NOMO-1 (cell line): Measurements from ENCODE around the gene PCDHA9.
"Not testable (repeated sequence)": the region's sequence is repeated elsewhere in the genome, so short reads cannot be mapped to it uniquely, and the experiment has no call there.

Experiments used
- DNase-seq, 2 experiments: peaks; one replicate each; lab custom pipeline; 2025; ENCODE audit not compliant: unreplicated experiment in 2 of 2; lab: John Stamatoyannopoulos, UW

PCDHA9 gene

DNA sequence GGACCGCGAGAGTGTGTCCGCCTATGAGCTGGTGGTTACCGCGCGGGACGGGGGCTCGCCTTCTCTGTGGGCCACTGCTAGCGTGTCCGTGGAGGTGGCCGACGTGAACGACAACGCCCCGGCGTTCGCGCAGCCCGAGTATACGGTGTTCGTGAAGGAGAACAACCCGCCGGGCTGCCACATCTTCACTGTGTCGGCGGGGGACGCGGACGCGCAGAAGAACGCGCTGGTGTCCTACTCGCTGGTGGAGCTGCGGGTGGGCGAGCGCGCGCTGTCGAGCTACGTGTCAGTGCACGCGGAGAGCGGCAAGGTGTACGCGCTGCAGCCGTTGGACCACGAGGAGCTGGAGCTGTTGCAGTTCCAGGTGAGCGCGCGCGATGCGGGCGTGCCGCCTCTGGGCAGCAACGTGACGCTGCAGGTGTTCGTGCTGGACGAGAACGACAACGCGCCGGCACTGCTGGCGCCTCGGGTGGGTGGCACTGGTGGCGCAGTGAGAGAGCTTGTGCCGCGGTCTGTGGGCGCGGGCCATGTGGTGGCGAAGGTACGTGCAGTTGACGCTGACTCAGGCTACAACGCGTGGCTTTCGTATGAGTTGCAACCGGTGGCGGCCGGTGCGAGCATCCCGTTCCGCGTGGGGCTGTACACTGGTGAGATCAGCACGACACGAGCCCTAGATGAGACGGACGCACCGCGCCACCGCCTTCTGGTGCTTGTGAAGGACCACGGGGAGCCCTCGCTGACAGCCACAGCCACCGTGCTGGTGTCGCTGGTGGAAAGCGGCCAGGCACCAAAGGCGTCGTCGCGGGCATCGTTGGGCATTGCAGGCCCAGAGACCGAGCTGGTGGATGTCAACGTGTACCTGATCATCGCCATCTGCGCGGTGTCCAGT lies 12.3 kb upstream of the PCDHA9 start:
- DNase-seq, result no peak

DNA sequence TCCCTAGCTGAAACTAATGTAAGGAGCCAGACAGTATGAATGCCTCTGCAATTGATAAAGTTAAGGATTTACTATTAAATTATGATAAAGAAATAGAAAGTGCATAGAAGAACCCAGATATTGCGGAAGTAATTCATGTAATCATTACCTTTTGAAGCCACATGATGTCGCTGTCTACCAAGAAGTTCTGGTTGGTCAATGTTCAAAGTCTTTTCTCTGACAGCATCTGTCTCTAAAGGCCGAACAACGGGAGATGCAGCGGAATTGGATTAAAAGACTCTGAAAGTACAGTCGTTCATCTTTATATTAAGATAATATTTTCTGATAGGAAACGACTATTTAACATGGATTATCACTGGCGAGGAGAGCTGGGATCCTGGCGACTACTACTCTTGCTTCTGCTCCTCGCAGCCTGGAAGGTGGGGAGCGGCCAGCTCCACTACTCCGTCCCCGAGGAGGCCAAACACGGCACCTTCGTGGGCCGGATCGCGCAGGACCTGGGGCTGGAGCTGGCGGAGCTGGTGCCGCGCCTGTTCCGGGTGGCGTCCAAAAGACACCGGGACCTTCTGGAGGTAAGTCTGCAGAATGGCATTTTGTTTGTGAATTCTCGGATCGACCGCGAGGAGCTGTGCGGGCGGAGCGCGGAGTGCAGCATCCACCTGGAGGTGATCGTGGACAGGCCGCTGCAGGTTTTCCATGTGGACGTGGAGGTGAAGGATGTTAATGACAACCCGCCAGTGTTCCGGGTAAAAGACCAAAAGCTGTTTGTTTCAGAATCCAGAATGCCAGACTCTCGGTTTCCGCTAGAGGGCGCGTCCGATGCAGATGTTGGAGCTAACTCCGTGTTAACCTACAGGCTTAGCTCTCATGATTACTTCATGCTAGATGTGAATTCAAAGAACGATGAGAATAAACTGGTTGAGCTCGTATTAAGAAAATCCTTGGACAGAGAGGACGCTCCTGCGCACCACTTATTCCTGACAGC lies 6.9 kb upstream of the PCDHA9 start, which contains the start of gene PCDHA8:
PCDHA8 (plus strand) TSS at position 210 of the 985 bp plus-strand sequence; CDS start at position 345, 135 bp downstream.
- no peak for DNase-seq

- DNase-seq, result no peak
Measured at GRCh38 chr5:140842798-140843733, 5.1 kb upstream of the PCDHA9 start.

DNA sequence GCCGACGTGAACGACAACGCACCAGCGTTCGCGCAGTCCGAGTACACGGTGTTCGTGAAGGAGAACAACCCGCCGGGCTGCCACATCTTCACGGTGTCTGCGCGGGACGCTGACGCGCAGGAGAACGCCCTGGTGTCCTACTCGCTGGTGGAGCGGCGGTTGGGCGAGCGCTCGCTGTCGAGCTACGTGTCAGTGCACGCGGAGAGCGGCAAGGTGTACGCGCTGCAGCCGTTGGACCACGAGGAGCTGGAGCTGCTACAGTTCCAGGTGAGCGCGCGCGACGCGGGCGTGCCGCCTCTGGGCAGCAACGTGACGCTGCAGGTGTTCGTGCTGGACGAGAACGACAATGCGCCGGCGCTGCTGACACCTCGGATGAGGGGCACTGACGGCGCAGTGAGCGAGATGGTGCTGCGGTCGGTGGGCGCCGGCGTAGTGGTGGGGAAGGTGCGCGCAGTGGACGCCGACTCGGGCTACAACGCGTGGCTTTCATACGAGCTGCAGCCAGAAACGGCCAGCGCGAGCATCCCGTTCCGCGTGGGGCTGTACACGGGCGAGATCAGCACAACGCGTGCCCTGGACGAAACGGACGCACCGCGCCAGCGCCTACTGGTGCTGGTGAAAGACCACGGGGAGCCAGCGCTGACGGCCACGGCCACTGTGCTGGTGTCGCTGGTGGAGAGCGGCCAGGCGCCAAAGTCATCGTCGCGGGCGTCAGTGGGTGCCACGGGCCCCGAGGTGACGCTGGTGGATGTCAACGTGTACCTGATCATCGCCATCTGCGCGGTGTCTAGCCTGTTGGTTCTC lies 1.9 kb downstream of the PCDHA9 start:
- not testable (repeated sequence) for DNase-seq

GRCh38 chr5:140855772-140856674 lies 7.8 kb downstream of the PCDHA9 start, which contains the start of gene PCDHA10:
Gene PCDHA10 (plus strand): TSS chr5:140855897. CDS start chr5:140856049, 152 bp downstream.
- no peak for DNase-seq

GRCh38 chr5:140857177-140857986 lies 9.2 kb downstream of the PCDHA9 start:
- no peak for DNase-seq

- DNase-seq, result no peak
Measured at GRCh38 chr5:140857987-140858240, 9.7 kb downstream of the PCDHA9 start.

DNA sequence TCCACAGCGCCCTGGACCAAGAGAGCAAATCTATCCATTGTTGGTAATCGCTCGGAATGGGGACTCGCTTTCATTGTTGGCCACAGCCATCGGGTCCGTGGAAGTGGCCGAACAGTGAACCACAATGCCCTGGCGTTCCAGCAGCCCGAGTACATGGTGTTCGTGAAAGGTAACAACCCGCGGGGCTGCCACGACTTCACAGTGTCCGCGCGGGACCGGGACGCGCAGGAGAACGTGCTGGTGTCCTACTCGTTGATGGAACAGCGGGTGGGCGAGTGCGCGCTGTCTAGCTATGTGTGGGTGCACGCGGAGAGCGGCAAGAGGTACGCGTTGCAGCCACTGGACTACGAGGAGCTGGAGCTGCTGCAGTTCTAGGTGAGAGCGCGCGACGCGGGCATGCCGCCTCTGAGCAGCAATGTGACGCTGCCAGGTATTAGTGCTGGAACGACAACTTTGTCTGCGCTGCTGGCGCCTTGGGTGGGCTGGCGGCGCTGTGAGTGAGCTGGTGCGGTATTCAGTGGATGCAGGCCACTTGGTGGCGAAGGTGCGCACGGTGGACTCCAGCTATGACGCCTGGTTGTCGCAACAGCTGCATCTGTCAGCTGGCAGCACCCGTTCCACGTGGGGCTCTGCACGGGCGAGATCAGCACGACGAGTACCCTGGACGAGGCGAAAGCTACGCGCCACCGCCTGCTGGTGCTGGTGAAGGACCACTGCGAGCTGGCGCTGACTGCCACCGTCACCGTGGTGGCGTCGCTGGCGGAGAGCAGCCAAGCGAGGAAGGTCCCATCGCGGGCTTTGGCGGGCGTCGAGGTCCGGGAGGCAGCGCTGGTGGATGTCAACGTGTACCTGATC lies 14.5 kb downstream of the PCDHA9 start:
- no peak for DNase-seq

- no peak for DNase-seq
Measured at GRCh38 chr5:140868721-140869554, 20.8 kb downstream of the PCDHA9 start, which contains the start of gene PCDHA11. Gene PCDHA11 (plus strand): TSS chr5:140868957. CDS start chr5:140869104, 147 bp downstream.

GRCh38 chr5:140869555-140869886 lies 21.3 kb downstream of the PCDHA9 start:
- DNase-seq, result no peak

- no peak for DNase-seq
Measured at GRCh38 chr5:140870221-140871201, 22.3 kb downstream of the PCDHA9 start.

DNA sequence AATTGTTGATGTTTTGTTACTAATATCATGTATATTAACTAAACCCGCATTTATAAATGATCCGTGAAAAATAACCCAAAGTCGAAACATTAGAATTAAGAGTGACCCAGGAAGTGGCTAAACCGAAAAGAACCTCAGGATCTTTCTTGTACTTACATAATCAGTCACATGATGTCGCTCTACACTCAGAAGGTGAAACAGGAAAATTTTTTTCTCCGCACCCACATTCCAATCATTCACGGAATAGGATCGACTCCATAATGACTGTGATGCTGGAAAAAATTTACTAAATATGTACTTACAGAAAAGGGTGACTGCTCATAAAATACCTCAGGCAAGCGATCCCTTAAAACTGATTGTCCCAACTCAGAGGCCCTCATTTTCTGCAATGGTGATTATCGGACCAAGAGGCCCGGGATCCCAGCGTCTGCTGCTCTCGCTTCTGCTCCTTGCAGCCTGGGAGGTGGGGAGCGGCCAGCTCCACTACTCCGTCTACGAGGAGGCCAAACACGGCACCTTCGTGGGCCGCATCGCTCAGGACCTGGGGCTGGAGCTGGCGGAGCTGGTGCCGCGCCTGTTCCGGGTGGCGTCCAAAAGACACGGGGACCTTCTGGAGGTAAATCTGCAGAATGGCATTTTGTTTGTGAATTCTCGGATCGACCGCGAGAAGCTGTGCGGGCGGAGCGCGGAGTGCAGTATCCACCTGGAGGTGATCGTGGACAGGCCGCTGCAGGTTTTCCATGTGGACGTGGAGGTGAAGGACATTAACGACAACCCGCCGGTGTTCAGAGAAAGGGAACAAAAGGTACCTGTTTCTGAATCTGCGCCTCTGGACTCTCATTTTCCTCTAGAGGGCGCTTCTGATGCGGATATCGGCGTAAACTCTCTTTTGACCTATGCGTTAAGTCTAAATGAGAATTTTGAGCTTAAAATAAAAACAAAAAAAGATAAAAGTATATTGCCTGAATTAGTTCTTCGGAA lies 27.2 kb downstream of the PCDHA9 start, which contains the start of gene PCDHA12:
PCDHA12 (plus strand) TSS at position 224 of the 981 bp plus-strand sequence; CDS start at position 389, 165 bp downstream.
- DNase-seq, result no peak

DNA sequence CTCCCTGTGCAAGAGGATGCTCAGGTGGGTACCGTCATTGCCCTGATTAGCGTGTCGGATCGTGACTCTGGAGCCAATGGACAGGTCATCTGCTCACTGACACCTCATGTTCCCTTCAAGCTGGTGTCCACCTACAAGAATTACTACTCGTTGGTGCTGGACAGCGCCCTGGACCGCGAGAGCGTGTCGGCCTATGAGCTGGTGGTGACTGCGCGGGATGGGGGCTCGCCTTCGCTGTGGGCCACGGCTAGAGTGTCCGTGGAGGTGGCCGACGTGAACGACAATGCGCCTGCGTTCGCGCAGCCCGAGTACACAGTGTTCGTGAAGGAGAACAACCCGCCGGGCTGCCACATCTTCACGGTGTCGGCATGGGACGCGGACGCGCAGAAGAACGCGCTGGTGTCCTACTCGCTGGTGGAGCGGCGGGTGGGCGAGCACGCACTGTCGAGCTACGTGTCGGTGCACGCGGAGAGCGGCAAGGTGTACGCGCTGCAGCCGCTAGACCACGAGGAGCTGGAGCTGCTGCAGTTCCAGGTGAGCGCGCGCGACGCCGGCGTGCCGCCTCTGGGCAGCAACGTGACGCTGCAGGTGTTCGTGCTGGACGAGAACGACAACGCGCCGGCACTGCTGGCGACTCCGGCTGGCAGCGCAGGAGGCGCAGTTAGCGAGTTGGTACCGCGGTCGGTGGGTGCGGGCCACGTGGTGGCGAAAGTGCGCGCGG lies 28.5 kb downstream of the PCDHA9 start:
- not testable (repeated sequence) for DNase-seq
